NCI-H526 (cell line): Measurements from ENCODE around the gene ALDH3B1.

Experiments
- DNase-seq, 2 experiments: peaks; one replicate each; lab custom pipeline; 2025; lab: John Stamatoyannopoulos, UW

Gene ALDH3B1

DNA sequence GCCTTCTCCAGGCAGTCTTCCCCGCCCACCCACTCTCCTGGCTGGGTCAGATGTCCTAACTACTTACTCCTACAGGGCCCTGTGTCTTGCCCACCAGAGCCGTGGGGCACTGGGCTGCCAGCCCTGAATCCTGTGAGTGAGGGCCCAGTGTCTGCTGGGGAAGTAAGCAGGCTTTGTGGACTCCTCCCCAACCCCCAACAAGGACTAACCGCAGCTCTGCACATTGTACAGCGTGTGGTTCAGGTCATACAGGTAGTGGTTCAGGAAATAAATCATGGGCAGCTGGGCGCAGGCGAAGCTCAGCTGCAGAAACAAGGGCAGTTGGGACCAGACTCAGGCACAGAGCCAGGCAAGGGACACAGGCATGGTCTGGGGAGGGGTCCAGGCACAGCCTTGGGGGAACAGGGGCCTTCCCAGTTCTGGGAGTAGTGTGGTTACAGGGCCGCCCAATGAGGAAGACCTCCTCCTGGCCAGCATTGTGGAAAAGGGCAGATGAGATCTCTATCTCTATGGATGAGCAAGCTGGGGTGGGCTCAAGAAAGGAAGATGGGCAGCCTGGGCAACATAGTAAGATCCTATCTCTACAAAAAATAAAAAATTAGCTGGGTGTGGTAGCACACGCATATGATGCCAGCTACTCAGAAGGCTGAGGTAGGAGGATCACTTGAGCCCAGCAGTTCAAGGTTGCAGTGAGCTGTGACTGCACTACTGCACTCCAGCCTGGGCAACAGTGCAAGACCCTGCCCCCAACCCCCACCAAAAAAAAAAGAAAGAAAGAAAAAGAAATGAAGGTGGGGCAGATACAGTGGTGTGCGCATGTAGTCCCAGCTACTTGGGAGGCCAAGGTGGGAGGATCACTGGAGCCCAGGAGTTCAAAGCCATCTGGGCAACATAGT is 11.7 kb upstream of the ALDH3B1 start:
- no peak for DNase-seq

DNA sequence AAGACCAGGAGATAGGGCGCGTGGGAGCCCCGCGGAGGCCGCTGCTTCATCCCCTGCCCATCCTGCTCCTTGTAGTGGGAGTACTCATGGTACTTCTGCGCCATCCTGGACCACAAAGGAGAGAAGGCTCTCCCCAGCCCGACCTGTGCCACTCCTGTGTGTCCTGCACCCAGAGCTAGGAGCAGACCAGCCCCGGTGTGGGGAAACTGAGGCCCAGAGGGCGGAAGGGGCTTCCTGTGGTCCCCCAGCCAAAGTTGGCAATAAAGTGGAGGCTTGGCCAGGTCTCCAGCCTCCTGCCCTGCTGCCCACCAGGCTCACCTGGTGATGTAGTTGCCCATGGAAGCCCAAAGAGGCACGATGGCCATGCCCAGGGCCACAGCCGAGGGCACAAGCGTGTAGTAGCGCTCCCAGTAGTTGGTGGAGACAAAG is 10.9 kb upstream of the ALDH3B1 start:
- no peak for DNase-seq

DNA sequence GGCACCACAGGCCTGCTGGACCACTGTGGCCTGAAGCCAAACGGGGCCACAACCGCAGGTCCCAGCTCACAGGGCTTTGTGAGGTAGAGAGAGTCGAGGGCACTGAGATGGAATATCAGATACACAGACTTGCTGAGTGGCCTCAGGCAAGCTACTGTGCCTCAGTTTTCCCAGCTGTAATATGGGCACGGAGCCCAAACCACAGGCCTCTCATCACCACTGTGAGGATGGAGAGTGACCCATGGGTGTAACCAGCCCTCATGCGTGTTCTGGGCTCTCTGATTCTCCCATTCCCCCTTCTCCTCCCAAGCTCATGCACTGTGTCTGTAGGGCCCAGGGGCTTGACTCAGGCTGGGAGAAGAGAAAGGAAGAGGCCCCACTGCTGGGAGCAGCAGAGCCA is 10.4 kb upstream of the ALDH3B1 start:
- no peak for DNase-seq

DNA sequence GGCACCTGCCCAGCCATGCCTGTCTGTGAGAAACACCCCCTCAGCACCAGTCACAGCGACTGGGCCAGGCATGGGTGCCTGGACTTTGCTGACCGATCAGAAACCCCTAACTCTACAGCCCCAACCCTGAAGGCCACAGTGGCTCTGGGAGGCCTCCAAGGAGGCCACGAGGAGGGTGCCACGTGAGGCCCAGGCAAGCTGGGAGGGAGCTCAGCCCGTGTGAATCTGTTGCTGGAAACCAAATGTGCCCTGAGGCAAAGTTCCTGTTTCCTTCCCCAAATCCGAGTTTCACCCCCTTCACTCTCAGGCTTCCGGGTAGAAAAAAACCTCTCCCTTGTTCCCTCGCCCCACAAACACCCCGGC is 7.6 kb upstream of the ALDH3B1 start:
- DNase-seq = no peak

DNA sequence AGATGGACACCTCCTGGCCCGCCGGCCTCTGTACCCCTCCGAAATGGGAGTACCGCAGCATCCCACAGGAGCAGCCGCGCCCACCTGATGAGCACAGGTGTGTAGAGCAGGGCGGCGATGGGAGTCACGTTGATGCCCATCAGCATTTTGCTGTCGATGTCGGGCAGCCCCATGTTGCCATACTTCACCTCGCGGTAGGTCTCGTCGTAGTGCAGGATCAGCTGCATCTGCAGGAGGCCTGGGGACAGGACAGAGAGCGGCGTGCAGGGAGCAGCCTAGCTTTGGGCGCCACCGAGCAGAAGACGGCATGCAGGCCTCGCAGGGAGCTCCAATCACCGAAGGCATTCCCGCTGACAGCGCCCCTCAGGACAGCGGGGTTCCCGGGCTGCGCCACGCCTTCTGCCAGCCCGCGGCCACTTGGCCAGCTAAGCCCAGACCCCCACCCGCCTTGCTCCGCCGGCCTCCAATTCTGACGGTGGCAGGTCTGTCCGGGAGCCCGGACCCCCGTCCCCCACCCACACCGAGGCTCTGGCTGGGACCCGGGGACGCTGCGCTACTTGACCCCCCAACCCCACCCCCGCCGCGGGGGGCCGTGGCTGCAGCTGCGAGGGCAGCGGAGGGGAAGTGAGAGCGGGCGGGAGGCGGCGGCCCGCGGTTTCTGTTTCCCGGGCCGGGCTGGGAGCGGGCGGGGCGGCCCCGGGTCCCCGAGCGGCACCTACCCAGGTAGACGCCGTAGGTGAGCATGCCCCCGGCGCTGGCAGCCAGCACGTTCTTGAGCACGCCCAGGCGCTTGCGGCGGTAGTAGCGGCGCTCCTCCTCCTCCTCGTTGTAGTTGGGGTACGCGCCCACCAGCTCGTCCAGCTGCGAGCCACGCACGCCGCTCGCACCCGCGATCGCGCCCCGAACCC is 6.9 kb upstream of the ALDH3B1 start:
- DNase-seq = peak; percentile 30 to 85

DNA sequence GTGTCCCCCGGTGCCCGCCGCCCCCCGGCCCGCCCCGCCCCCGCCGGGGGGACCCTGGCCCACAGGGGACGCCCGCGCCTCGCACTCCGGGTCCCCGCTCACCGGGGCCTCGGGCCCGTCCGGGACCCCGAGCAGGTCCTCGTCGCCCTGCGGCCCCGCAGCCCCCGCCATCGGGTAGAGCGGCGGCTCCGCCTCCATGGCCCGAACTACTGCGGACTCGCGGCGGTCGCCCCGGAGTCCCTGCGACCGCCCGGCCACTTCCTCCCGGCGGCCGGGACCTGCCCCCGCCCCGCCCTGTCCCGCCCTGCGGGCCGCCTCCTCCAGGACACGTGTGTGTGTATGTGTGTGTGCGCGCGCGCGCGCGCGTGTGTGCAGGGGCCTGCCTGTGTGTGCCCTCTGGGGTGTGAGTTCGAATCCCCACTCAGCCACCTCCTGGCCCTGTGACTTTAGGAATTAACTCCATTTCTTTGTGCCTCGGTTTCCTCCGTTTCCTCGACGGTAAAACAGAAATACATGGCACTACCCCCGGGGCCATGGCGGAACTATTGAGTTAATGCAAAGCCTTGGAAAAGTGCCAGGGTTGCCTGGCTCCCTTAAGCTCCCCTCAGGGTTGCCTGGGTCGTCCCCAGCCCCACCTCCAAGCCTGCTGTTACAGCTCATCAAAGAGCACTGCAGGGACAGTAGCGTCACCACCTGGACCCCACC is 6.1 kb upstream of the ALDH3B1 start, which contains the start of gene UNC93B1:
UNC93B1 (minus strand) TSS at position 252 of the 705 bp plus-strand sequence; CDS start at position 198, 54 bp downstream.
- DNase-seq = peak; percentile 57 to 92

DNA sequence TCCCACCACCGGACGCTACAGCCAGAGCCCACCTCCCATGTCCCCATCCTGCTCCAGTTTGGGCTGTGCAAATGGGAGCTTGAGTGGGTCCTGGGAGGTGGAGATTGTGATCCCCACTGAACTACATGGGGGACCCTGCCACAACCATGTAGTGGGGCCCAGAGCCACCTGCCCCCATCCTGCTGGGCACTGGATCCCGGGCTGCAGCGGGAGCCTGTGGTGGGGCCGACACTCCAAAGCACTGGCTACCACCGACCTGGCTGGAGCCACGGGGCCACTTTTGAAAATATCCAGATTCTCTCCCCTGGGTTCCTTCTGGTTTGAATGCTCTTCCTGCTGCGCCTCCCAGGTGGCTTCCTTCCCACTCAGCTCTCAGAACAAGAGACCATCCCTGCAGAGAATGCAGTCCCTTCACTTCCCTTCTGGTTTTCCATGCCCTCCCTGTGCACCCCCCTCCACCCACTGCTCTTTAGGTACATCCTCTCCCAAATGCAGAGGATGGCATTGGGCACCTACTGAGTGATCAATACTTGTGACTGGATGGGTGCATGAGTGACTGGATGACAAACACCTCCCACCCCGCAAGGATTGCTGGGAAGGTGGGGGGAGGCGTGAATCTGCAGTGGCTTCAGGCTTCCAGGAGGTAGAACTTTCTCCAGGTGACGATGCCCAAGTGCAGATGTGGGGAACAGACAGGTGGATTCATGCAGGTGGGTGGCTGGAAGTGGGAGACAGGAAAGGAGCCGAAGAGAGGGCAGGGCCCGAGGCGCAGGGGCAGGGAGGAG is 5.4 kb upstream of the ALDH3B1 start:
- DNase-seq = no peak

DNA sequence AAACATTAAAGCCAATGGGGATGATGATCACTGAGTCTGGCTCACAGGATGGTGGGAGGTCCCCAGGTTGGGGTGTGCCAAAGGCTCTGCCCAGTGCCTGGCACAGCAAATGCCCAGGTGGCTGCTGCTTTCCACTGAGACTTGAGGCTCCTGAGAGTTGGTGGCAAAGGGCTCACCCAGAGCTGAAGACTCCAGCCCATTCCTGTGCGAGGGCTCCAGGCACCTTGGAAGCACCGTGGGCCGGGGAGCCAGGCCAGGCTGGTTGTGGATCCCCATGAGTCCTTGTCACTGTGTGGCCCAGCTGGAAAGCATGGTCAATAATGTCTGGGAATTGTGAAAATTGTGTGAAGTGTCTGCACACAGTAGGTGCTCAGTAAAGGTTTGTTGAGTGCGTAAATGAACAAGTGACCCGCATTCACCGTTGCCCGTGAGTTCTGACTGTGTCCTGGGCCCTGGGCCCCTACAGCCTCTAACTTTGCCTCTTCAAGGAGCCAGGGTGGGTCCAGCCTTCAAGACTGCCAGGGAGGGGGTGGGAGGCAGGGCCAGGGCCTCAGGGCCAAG is 3.4 kb upstream of the ALDH3B1 start:
- DNase-seq = no peak

DNA sequence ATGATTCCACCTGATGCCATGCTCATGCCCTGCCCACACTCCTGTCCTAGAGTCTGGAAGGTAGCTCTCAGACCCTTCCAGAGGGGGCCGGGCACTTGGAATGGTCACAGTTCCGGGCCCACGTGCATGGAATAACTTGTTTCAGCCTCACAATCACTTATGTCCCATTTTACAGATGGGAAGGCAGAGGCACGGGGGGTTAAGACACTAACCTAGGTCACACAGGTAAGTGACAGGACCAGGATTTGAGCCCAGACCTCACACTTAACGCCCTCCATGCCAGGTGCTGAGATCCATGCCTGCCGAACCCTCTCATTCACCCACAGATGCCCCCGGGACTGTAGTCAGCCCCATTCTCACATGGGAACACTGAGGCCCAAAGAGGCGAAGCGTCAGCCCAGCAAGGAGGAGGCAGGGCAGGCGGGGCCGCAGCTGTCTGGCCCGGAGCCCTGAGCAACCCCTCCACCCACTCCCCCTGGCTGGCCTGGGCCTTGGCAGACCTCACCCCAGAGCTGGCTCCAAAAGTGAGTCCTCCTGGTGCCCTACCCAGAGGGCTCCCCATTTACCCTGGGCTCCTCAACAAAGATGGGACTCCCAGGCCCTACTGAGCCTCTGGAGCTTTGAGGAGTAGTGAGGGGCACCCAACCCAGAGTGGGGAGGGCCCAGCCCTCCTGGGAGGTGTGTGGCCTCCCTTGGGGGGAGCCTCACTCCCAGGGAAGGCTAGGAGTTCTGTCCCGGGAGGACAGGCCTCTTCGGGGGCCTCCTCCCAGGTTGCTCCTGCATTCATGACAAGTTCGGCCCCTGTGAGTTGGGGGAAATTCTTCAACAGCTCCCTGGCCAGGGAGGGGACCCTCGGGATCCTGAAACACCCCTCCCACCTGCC is 2.4 kb upstream of the ALDH3B1 start:
- no peak for DNase-seq

DNA sequence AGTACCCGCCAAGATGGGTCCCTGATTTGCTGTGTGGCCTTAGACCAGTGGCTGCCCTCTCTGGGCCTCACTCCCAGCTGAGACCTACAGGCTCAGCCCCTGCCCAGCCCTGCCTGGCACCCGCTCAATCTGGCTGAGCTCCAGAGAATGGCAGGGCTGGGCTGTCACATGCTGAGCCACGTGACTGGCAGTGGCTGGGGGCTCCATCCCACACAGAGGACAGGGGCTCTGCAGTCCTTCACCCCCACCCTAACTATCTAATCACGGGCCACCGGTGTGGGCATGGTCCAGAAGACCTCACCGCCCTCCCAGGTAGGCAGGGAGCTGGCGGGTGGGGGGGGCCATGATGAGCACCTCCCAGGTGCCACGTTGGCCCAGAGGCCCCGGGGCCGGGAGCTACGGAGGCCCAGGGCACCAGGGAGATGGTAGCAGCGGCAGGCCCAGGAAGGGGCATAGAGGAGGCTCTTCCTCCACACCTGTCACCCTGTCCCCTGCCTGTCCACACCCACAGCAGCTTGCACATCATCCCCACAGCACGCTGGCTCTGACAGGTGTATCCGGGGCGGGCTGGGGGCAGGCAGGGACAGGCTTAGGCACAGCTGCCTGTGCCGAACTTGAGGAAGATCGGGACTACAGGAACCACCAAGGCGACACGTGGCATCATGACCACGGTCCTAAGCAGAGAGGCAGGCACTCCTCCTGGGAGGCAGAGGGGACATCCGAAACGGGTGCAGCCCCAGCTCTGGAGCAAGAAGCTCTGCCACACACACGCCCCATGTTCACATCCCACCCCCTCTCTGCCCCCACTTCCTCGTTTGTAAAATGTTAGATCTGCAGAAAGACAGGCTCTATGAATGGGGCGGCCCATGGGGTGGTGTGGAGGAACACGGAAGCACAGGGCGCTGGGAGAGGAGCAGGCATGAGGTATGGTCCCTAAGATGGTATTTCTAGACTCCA is 1.5 kb upstream of the ALDH3B1 start:
- DNase-seq = no peak

DNA sequence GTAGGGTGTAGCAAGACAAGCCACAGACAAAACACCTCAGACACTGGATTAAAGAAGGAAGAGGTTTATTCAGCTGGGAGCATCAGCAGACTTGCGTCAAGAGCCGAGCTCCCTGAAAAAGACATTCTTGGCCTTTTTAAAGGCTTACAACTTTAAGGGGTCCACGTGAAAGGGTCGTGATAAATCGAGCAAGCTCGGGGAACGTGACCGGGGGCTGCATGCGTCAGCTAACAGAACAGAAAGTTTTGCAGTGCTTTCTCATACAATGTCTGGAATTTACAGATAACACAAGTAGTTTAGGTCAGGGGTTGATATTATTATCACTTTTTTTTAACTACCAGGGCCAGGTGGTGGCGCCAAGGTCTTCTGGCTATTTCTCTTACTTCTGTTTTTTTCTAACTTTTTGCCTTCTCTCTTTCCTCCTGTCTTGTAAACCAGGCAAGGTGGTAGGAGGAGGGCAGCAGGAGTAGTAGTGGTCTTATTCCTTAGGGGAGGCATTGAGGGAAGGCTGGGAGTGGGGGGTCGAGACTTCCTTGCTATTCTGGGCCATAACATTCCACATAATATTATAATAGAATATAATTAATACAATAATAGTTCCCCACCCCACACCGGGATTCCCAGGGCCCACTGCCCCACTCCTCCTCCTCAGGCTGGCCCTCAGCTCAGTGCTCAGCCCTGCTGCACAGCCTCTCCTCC is 587 bp upstream of the ALDH3B1 start:
- no peak for DNase-seq

DNA sequence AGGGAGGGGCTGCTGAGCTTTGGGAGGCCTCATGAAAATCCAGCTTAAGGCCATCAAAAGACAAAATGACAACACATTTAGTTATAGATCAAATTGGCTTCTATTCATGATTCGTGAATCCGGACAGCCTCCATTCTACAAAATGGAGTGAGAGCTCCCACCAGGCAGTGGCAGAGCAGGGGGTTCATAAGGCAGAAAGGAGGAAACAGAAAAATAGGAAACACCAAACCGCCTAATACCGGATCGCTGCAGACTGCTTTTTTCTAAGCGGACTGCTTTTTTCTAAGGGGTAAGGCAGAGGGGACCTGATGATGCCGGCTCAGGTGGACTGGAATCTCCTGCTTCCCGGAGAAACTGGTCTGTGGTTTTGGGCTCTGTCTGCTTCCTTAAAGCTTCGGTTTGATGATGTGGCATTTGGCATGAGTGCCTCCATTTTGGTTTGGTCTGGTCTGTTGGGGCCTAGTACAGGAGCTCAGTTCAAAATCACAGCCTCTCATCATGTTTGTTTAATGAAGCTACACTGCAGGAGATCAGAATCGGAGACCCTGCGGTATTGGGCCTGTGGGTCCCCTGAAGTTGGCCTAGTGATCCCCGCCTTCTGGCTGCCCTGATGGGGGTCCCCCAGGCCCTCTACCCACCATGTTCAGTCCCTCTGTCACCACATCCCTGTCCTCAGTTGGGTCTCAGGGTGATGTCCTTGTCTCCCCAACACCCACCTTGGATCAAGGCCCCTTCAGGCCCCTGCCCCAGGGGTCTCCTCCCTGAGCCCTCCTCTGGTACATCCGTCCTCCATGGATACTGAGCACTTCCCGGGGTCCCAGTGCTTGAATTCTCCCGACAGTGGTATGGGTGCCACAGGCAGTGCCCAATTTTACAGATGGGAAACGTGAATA is 1.2 kb downstream of the ALDH3B1 start:
- DNase-seq = no peak

DNA sequence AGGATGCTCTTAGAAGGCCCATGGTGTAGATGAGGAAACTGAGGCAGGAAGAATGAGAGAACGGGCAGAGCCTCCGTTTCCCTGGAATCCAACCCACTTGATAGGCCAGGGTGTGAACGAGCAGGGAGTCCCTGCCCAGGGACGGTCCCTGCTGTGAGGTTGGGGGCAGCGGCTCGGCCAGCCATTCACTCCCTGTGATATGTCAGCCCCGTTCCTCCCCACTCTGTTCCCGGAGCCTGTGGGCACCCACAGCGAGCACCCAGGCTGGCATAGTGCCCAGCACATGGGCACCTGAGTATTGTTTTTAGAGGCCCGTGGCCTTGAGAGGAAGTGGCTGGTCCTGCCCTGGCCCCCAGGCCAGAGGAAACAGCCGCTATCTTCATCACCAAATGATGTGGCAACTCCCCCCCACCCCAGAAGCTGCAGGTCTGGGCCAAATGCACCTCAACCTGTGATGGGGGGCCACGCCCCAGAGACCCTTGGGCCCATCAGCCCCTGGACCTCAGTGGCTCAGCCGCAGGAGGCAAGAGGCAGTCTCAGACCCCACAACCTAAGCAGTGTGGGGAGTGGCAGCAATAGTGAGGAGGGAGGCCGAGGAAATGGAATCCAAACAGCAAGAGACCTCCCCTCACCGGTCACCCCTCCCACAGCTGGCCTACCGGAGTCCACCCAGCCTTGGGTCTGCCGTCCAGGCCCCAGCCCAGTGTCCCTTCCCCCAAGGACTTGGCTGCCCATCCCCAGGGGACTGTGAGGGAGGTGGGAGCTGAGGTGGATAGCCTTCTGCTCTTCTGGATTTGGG is 2.1 kb downstream of the ALDH3B1 start:
- no peak for DNase-seq

DNA sequence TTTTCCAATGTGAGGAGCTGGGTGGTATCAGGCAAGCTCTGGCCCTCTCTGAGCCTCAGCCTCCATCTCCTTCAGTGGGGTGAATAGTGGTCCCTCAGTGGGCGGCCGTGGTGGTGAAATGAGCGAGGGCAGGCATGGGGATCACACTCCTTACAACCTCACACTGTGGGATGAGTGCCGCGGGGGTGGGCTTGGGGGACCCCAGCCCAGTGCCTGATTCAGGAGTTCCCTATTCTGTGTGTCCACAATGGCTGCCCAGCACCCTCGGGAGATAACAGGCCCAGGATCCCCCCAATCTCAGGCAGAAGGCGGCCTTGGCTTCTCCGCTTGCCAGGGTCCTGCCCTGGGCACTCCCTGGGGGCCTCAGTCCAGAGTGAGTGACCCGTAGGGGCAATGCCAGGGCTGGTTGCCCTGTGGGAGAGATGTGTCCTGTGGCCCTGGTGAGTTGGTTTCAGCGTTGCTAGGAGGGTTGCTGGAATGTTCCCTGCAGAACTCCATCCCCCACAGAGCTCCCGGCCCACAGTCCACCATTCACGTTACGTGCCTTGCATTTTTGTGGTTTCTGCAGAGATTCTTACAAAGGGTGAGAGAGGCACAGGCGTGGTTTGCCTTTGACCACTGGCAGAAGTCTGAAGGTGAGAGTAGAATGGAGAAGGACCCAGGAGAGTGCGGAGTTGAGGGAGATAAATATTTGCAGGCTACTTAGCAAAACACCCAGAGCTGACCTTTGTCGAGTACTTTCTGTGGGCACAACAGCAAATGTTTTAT is 2.9 kb downstream of the ALDH3B1 start:
- DNase-seq = no peak

DNA sequence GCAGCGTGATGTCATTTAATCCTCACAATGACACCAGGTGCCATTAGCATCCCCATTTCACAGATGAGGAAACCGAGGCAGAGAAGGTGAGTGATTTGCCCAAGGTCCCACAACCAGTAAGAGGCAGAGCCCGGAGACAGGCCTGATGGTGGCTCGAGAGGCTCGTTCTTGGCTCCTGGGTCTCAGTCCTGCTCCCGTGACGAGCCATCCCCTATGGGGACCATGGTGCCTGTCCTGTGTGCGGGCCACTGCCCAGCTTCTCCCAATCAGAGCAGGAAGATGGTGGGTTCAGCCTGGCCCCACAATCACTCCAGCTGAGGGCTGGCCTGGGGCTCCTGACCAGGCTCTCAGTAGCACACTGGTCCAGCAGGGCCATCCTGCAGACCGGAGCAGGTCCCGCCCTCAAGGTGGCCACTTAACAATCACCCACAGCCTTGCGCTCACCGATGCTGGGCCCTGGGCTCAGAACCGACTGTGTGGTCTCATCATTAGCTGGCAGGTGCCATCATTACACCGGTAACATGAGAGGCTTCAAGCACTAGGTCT is 3.6 kb downstream of the ALDH3B1 start:
- no peak for DNase-seq
